Prostate gland (tissue), 2 donors: ENCODE results near the gene CHRNG. TPM values are rescaled to one million over a fixed set of nuclear protein-coding genes. Genes with fewer than 3 reads are reported as not detected.
"Not testable (repeated sequence)": the region's sequence is repeated elsewhere in the genome, so short reads cannot be mapped to it uniquely, and the experiment has no call there.

Experiments used
- DNase-seq: peaks from one replicate; pipeline ENCODE4 v3.0.0-alpha.2; 2019; ENCODE audit warnings: low spot score
- H3K27ac ChIP-seq, 2 donors: fragments of 200-600 bp; sonication (generic); 2 replicates each; pipeline ENCODE4 v1.5.1; 2017 to 2019
- H3K27me3 ChIP-seq: fragments of 200-600 bp; sonication (generic); replicated peaks from 2 replicates; pipeline ENCODE4 v1.5.1; 2019; ENCODE audit not compliant: insufficient read depth
- H3K36me3 ChIP-seq, 2 donors: fragments of 200-600 bp; sonication (generic); 1 replicate in 1 of 2; 2 replicates in 1 of 2; pipeline versions ENCODE4 v1.5.1 to v1.8.1; 2017 to 2019
- H3K4me1 ChIP-seq: fragments of 200-600 bp; sonication (generic); replicated peaks from 2 replicates; pipeline ENCODE4 v1.5.1; 2019
- H3K4me3 ChIP-seq, 2 donors: fragments of 200-600 bp; sonication (generic); 2 replicates each; pipeline ENCODE4 v1.5.1; 2017 to 2019
- H3K9me3 ChIP-seq: fragments of 200-600 bp; sonication (generic); 2 replicates; pipeline ENCODE4 v1.5.1; 2017
- POLR2A ChIP-seq: fragments of 450-650 bp; IDR thresholded peaks from one replicate; pipeline ENCODE4 v1.6.1; 2016; ENCODE audit warnings: antibody characterized with exemption, mild to moderate bottlenecking
- POLR2AphosphoS5 ChIP-seq: sonication (generic); formaldehyde crosslinking; IDR thresholded peaks from one replicate; pipeline ENCODE4 v1.6.1; 2017; ENCODE audit warnings: antibody characterized with exemption
- WGBS: methylation state at CpG from one replicate; pipeline ENCODE4 v1.1.5; 2018; 5-methylcytosine and 5-hydroxymethylcytosine counted together
- intact Hi-C: fragments of 100-400 bp; cut with DNase I; formaldehyde crosslinking; loops from one replicate; pipeline ENCODE4 v1.14.2; 2022
- total RNA-seq, 2 donors: library from RNA; depleted of rRNA; stranded (reverse); fragments of >200 nt; gene quantifications; one replicate each; pipeline ENCODE4 v1.1.0, GENCODE V29; 2016
- TF ChIP-seq, protein P1 (sequence below), 4 experiments: fragments of 200-600 bp in 2 of 4; fragments of 450-650 bp in 2 of 4; sonication (generic) in 2 of 4; IDR thresholded peaks; 1 replicate in 3 of 4; 2 replicates in 1 of 4; pipeline ENCODE4 v1.5.1; 2016 to 2019; ENCODE audit warnings: antibody characterized with exemption in 4 of 4, mild to moderate bottlenecking in 2 of 4, moderate library complexity in 2 of 4

The CHRNG gene
- total RNA-seq, 2 donors from 2014 or later: not detected

GRCh38 chr2:232529806-232530547 is 9.5 kb upstream of the CHRNG start:
- H3K9me3 ChIP-seq: no peaks in the 10 kb centered on the region
- H3K4me3 ChIP-seq: no peak overlapping the region
- no peak for DNase-seq
- H3K36me3 ChIP-seq: no peaks in the 10 kb centered on the region
- no peak for TF ChIP-seq POLR2A
- no peak for TF ChIP-seq POLR2AphosphoS5
- TF ChIP-seq, protein P1, sequence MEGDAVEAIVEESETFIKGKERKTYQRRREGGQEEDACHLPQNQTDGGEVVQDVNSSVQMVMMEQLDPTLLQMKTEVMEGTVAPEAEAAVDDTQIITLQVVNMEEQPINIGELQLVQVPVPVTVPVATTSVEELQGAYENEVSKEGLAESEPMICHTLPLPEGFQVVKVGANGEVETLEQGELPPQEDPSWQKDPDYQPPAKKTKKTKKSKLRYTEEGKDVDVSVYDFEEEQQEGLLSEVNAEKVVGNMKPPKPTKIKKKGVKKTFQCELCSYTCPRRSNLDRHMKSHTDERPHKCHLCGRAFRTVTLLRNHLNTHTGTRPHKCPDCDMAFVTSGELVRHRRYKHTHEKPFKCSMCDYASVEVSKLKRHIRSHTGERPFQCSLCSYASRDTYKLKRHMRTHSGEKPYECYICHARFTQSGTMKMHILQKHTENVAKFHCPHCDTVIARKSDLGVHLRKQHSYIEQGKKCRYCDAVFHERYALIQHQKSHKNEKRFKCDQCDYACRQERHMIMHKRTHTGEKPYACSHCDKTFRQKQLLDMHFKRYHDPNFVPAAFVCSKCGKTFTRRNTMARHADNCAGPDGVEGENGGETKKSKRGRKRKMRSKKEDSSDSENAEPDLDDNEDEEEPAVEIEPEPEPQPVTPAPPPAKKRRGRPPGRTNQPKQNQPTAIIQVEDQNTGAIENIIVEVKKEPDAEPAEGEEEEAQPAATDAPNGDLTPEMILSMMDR (IDR thresholded peaks at IDR 0.05): no peak
- no peaks in the 10 kb centered on the region for H3K4me1 ChIP-seq
- intact Hi-C loops: no loop called here
- no peak overlapping the region for H3K27ac ChIP-seq
- WGBS: 94% methylated on average over 17 of the region's 17 CpGs
- no peaks in the 10 kb centered on the region for H3K27me3 ChIP-seq

DNA sequence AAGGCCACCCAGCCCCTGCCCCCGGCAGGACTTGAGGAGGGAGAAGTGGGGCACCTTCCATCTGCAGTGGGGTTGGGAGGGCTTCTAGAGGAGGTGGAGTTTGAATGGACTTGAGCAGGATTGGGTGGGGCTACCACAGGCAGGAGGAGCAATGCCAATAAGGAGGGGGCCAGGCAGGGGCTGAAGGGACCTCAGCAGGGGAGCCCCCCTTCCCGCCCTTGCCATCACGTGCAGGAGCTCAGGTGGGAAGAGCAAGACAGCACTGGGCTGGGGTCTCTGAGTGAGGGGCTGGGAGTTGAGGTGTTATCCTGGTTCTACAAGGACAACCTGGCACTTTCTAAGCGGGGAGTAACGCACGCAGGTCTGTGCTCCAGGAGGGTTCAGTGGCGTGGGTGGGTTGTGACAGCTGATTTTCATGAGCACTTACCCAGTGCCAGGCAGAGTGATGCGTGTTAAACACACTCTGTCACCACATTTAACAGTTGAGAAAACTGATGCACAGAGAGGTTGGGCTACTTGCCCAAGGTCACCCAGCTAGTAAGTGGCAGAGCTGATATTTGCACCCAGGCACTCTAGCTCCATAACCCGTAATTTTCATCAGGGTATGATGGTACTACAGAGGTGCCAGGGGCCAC is 8.7 kb upstream of the CHRNG start:
- TF ChIP-seq, protein P1 (IDR thresholded peaks at IDR 0.05): no peak
- TF ChIP-seq POLR2AphosphoS5 (no peak), POLR2A (no peak)
- Histone ChIP-seq H3K4me1 (no peaks in the 10 kb centered on the region), H3K27ac (no peak overlapping the region), H3K27me3 (no peaks in the 10 kb centered on the region), H3K4me3 (no peak overlapping the region), H3K9me3 (no peaks in the 10 kb centered on the region), H3K36me3 (no peaks in the 10 kb centered on the region)
- intact Hi-C loops: no loop called here
- no peak for DNase-seq
- 79% methylated on average over 9 of the region's 9 CpGs for WGBS

DNA sequence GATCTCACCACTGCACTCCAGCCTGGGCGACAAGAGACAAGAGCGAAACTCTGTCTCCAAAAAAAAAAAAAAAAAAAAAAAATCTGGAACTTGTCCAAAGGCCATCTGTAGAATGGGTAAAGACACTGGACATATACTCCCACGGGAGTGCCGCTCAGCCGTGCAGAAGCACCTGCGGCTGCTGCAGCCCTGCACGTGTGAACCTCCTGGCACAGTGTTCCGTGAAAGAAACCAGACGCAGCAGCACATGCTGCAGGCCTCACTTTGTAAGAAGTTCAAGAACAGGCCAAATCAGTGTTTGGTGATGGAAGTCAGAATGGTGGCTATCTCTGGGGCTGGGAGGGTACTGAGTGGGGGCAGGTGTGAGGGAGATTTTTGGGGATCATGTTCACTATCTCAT is 7.1 kb upstream of the CHRNG start:
- WGBS: 73% methylated on average over 9 of the region's 9 CpGs
- Histone ChIP-seq H3K27ac (no peak overlapping the region), H3K27me3 (no peaks in the 10 kb centered on the region), H3K36me3 (no peaks in the 10 kb centered on the region), H3K9me3 (no peaks in the 10 kb centered on the region), H3K4me3 (no peak overlapping the region), H3K4me1 (no peaks in the 10 kb centered on the region)
- no peak for DNase-seq
- intact Hi-C loops: no loop called here
- TF ChIP-seq POLR2A (no peak), POLR2AphosphoS5 (no peak)
- TF ChIP-seq, protein P1 (IDR thresholded peaks at IDR 0.05): no peak

DNA sequence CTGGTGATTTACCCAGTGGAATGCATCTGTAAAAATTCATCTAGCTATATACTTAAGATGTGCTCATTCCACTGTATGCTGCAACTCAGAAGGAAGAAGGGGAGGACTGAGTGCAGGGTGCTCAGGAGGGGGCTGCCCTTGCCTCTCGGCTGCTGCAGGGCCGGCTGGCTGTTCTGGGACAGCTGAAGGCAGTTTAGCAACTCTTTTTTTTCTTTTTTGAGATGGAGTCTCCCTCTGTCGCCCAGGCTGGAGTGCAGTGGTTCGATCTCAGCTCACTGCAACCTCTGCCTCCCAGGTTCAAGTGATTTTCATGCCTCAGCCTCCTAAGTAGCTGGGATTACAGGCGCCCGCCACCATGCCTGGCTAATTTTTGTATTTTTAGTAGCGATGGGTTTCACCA is 6.7 kb upstream of the CHRNG start:
- H3K4me1 ChIP-seq, DNase-seq, intact Hi-C loops, H3K36me3 ChIP-seq, H3K4me3 ChIP-seq, H3K9me3 ChIP-seq, H3K27ac ChIP-seq, H3K27me3 ChIP-seq: not testable (repeated sequence)
- 78% methylated on average over 7 of the region's 7 CpGs for WGBS

DNA sequence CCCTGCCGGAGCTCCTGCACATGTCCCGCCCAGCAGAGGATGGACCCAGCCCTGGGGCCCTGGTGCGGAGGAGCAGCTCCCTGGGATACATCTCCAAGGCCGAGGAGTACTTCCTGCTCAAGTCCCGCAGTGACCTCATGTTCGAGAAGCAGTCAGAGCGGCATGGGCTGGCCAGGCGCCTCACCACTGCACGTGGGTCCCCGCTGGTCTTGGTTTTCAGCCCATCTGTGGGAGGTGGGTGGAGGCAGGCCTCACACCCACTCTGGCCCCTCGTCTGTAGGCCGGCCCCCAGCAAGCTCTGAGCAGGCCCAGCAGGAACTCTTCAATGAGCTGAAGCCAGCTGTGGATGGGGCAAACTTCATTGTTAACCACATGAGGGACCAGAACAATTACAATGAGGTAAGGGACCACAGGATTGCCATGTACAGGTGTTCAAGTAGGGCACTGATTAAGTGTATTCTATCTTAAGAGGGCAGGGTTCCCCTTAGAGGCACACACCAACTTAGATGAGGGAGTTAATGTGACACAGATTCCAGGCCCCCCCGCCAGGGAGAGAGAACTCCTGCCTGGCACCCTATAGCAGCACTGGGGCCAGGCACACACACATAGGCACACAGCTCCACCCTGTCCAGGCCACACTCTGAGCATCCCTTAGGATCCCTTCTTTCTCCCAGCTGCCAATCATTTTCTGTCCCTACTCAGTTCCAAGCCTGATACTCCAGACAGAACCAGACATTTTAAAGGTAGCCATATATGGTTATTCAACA is 5.4 kb upstream of the CHRNG start:
- H3K27me3 ChIP-seq: no peaks in the 10 kb centered on the region
- H3K4me3 ChIP-seq: no peak overlapping the region
- H3K4me1 ChIP-seq: no peaks in the 10 kb centered on the region
- H3K9me3 ChIP-seq: no peaks in the 10 kb centered on the region
- DNase-seq: no peak
- WGBS: 75% methylated on average over 13 of the region's 13 CpGs
- H3K27ac ChIP-seq: no peak overlapping the region
- intact Hi-C loops: no loop called here
- TF ChIP-seq POLR2AphosphoS5 (no peak), POLR2A (no peak)
- TF ChIP-seq, protein P1 (IDR thresholded peaks at IDR 0.05): no peak
- H3K36me3 ChIP-seq: no peaks in the 10 kb centered on the region
